Breast epithelium (tissue), 4 donors: ENCODE data around the gene MRPS27. TPM values are rescaled to one million over a fixed set of nuclear protein-coding genes. Genes with fewer than 3 reads are reported as not detected.

ENCODE experiments used
- DNase-seq, 2 donors: peaks; one replicate each; pipeline ENCODE4 v3.0.0-alpha.2; 2019; ENCODE audit warnings: low spot score in 2 of 2
- H3K27ac ChIP-seq, 2 donors: fragments of 200-600 bp; sonication (generic) in 1 of 2; one replicate each; pipeline ENCODE4 v1.5.1; 2016 to 2019; ENCODE audit warnings: mild to moderate bottlenecking in 1 of 2
- H3K27me3 ChIP-seq, 2 donors: fragments of 200-600 bp; sonication (generic) in 1 of 2; one replicate each; pipeline versions ENCODE4 v1.5.1 to v1.6.0; 2017 to 2019; ENCODE audit warnings: control low read depth in 1 of 2, mild to moderate bottlenecking in 1 of 2
- H3K36me3 ChIP-seq: fragments of 200-600 bp; one replicate; pipeline ENCODE4 v1.5.1; 2019
- H3K4me1 ChIP-seq, 2 donors: fragments of 200-600 bp; sonication (generic); one replicate each; pipeline ENCODE4 v1.5.1; 2016 to 2019; ENCODE audit warnings: control low read depth in 1 of 2
- H3K4me3 ChIP-seq, 3 donors: fragments of 200-600 bp; sonication (generic); 1 replicate in 2 of 3; 2 replicates in 1 of 3; pipeline ENCODE4 v1.5.1; 2016 to 2019; ENCODE audit warnings: mild to moderate bottlenecking in 3 of 3, moderate library complexity in 2 of 3
- H3K9me3 ChIP-seq, 2 donors: fragments of 200-600 bp; sonication (generic) in 1 of 2; one replicate each; pipeline ENCODE4 v1.5.1; 2016 to 2019; ENCODE audit warnings: control low read depth in 1 of 2
- CTCF ChIP-seq, 3 donors: fragments of 450-650 bp; IDR thresholded peaks; one replicate each; pipeline ENCODE4 v1.5.1; 2016 to 2017; ENCODE audit warnings: antibody characterized with exemption in 3 of 3, mild to moderate bottlenecking in 3 of 3, moderate library complexity in 3 of 3
- POLR2A ChIP-seq: fragments of 450-650 bp; IDR thresholded peaks from one replicate; pipeline ENCODE4 v1.6.1; 2016; ENCODE audit warnings: antibody characterized with exemption, mild to moderate bottlenecking, moderate library complexity
- POLR2AphosphoS5 ChIP-seq, 3 donors: sonication (generic); formaldehyde crosslinking; IDR thresholded peaks; one replicate each; pipeline ENCODE4 v1.6.1; 2017; ENCODE audit warnings: antibody characterized with exemption in 3 of 3
- intact Hi-C: fragments of 100-400 bp; cut with DNase I; formaldehyde crosslinking; loops from one replicate; pipeline ENCODE4 v1.15.1; 2023; ENCODE audit warnings: low total_unique reads
- total RNA-seq, 3 donors: library from RNA; depleted of rRNA; stranded (reverse); fragments of >200 nt; gene quantifications; one replicate each; pipeline ENCODE4 v1.1.0, GENCODE V29; 2016

Gene MRPS27
- total RNA-seq, 3 donors from 2014 or later = 47.8 to 71.3 (median 51.8) TPM

GRCh38 chr5:72235725-72236124 lies 84.3 kb downstream of the MRPS27 start:
- intact Hi-C loops = no loop called here
- no peak for TF ChIP-seq CTCF (IDR thresholded peaks at IDR 0.05)
- no peak for TF ChIP-seq POLR2AphosphoS5 (IDR thresholded peaks at IDR 0.05)
- no peak for TF ChIP-seq POLR2A
- no peak overlapping the region for H3K27ac ChIP-seq

GRCh38 chr5:72234868-72235267 lies 85.2 kb downstream of the MRPS27 start:
- no peak for TF ChIP-seq POLR2AphosphoS5 (IDR thresholded peaks at IDR 0.05)
- no peak for TF ChIP-seq CTCF (IDR thresholded peaks at IDR 0.05)
- no peak for TF ChIP-seq POLR2A
- Histone ChIP-seq H3K4me1 (no peaks in the 10 kb centered on the region), H3K27ac (no peak overlapping the region), H3K9me3 (no peaks in the 10 kb centered on the region), H3K36me3 (no peaks in the 10 kb centered on the region), H3K4me3 (no peak overlapping the region), H3K27me3 (no peaks in the 10 kb centered on the region)
- no peak for DNase-seq
- intact Hi-C loops = no loop called here

More at GRCh38 chr5:72235725-72236124, 84.3 kb downstream of the MRPS27 start:
- H3K36me3 ChIP-seq = no peaks in the 10 kb centered on the region
- H3K9me3 ChIP-seq = no peaks in the 10 kb centered on the region
- H3K4me1 ChIP-seq = no peaks in the 10 kb centered on the region
- no peak overlapping the region for H3K4me3 ChIP-seq
- H3K27me3 ChIP-seq = no peaks in the 10 kb centered on the region
- no peak for DNase-seq

- Histone ChIP-seq H3K4me1 (no peaks in the 10 kb centered on the region), H3K36me3 (no peaks in the 10 kb centered on the region), H3K27ac (no peak overlapping the region), H3K4me3 (no peak overlapping the region), H3K9me3 (no peaks in the 10 kb centered on the region), H3K27me3 (no peaks in the 10 kb centered on the region)
- intact Hi-C loops = no loop called here
- TF ChIP-seq POLR2AphosphoS5 (IDR thresholded peaks at IDR 0.05) (no peak), POLR2A (no peak), CTCF (IDR thresholded peaks at IDR 0.05) (no peak)
- no peak for DNase-seq
These were observed 85.8 kb downstream of the MRPS27 start for GRCh38 chr5:72234265-72234700.

- Histone ChIP-seq H3K27ac (no peak overlapping the region), H3K27me3 (no peaks in the 10 kb centered on the region), H3K4me3 (no peak overlapping the region), H3K36me3 (no peaks in the 10 kb centered on the region), H3K9me3 (no peaks in the 10 kb centered on the region), H3K4me1 (no peaks in the 10 kb centered on the region)
- intact Hi-C loops = no loop called here
- no peak for TF ChIP-seq POLR2A
- no peak for TF ChIP-seq CTCF (IDR thresholded peaks at IDR 0.05)
- no peak for TF ChIP-seq POLR2AphosphoS5 (IDR thresholded peaks at IDR 0.05)
- no peak for DNase-seq
These were observed 86.2 kb downstream of the MRPS27 start for GRCh38 chr5:72233835-72234234.

- intact Hi-C loops = no loop called here
- Histone ChIP-seq H3K9me3 (no peaks in the 10 kb centered on the region), H3K36me3 (no peaks in the 10 kb centered on the region), H3K4me3 (no peak overlapping the region), H3K27ac (no peak overlapping the region), H3K4me1 (no peaks in the 10 kb centered on the region), H3K27me3 (no peaks in the 10 kb centered on the region)
- DNase-seq = no peak
- TF ChIP-seq CTCF (IDR thresholded peaks at IDR 0.05) = no peak
These were observed 87.2 kb downstream of the MRPS27 start for GRCh38 chr5:72232838-72233237.
